ENCODE measurements around the gene SLC37A1.

SLC37A1 gene

GRCh38 chr21:42465803-42466127 lies 47.9 kb upstream of the SLC37A1 start:
- DNase-seq (ENCODE audit: low read depth in 1 of 2, low spot score in 1 of 2): no peak
- no peak overlapping the region for H3K4me3 ChIP-seq (replicated peaks; ENCODE audit: insufficient read depth, low read length)

GRCh38 chr21:42466700-42467099 lies 47.0 kb upstream of the SLC37A1 start:
- TF ChIP-seq, protein P1, sequence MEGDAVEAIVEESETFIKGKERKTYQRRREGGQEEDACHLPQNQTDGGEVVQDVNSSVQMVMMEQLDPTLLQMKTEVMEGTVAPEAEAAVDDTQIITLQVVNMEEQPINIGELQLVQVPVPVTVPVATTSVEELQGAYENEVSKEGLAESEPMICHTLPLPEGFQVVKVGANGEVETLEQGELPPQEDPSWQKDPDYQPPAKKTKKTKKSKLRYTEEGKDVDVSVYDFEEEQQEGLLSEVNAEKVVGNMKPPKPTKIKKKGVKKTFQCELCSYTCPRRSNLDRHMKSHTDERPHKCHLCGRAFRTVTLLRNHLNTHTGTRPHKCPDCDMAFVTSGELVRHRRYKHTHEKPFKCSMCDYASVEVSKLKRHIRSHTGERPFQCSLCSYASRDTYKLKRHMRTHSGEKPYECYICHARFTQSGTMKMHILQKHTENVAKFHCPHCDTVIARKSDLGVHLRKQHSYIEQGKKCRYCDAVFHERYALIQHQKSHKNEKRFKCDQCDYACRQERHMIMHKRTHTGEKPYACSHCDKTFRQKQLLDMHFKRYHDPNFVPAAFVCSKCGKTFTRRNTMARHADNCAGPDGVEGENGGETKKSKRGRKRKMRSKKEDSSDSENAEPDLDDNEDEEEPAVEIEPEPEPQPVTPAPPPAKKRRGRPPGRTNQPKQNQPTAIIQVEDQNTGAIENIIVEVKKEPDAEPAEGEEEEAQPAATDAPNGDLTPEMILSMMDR (IDR thresholded peaks at IDR 0.05; ENCODE audit: insufficient read depth, low read length): no peak
- TF ChIP-seq POLR2AphosphoS5 (IDR thresholded peaks at IDR 0.05; ENCODE audit: low read depth): no peak
- TF ChIP-seq, protein P2, sequence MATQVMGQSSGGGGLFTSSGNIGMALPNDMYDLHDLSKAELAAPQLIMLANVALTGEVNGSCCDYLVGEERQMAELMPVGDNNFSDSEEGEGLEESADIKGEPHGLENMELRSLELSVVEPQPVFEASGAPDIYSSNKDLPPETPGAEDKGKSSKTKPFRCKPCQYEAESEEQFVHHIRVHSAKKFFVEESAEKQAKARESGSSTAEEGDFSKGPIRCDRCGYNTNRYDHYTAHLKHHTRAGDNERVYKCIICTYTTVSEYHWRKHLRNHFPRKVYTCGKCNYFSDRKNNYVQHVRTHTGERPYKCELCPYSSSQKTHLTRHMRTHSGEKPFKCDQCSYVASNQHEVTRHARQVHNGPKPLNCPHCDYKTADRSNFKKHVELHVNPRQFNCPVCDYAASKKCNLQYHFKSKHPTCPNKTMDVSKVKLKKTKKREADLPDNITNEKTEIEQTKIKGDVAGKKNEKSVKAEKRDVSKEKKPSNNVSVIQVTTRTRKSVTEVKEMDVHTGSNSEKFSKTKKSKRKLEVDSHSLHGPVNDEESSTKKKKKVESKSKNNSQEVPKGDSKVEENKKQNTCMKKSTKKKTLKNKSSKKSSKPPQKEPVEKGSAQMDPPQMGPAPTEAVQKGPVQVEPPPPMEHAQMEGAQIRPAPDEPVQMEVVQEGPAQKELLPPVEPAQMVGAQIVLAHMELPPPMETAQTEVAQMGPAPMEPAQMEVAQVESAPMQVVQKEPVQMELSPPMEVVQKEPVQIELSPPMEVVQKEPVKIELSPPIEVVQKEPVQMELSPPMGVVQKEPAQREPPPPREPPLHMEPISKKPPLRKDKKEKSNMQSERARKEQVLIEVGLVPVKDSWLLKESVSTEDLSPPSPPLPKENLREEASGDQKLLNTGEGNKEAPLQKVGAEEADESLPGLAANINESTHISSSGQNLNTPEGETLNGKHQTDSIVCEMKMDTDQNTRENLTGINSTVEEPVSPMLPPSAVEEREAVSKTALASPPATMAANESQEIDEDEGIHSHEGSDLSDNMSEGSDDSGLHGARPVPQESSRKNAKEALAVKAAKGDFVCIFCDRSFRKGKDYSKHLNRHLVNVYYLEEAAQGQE (IDR thresholded peaks at IDR 0.05; ENCODE audit: insufficient replicate concordance, low read depth): no peak
- no peak overlapping the region for H3K27ac ChIP-seq (replicated peaks)
- DNase-seq (ENCODE audit: low read depth in 1 of 2, low spot score in 1 of 2): no peak
- no peak overlapping the region for H3K4me3 ChIP-seq (replicated peaks; ENCODE audit: insufficient read depth, low read length)
- peaks cover 2% of the 10 kb centered on the region for H3K27me3 ChIP-seq (ENCODE audit: insufficient read depth, poor library complexity, severe bottlenecking)

More at GRCh38 chr21:42465803-42466127, 47.9 kb upstream of the SLC37A1 start:
- TF ChIP-seq GABPA (IDR thresholded peaks at IDR 0.05; ENCODE audit: low read depth) (no peak), SPI1 (IDR thresholded peaks at IDR 0.05; ENCODE audit: borderline replicate concordance, low read depth) (no peak), POLR2AphosphoS5 (IDR thresholded peaks at IDR 0.05; ENCODE audit: low read depth) (no peak)
- TF ChIP-seq, protein P2 (IDR thresholded peaks at IDR 0.05; ENCODE audit: insufficient replicate concordance, low read depth): no peak
- TF ChIP-seq, protein P1 (IDR thresholded peaks at IDR 0.05; ENCODE audit: insufficient read depth, low read length): no peak
- H3K27ac ChIP-seq (replicated peaks): peak overlapping the region; percentile 44
- H3K27me3 ChIP-seq (ENCODE audit: insufficient read depth, poor library complexity, severe bottlenecking): peaks cover 2% of the 10 kb centered on the region

DNA sequence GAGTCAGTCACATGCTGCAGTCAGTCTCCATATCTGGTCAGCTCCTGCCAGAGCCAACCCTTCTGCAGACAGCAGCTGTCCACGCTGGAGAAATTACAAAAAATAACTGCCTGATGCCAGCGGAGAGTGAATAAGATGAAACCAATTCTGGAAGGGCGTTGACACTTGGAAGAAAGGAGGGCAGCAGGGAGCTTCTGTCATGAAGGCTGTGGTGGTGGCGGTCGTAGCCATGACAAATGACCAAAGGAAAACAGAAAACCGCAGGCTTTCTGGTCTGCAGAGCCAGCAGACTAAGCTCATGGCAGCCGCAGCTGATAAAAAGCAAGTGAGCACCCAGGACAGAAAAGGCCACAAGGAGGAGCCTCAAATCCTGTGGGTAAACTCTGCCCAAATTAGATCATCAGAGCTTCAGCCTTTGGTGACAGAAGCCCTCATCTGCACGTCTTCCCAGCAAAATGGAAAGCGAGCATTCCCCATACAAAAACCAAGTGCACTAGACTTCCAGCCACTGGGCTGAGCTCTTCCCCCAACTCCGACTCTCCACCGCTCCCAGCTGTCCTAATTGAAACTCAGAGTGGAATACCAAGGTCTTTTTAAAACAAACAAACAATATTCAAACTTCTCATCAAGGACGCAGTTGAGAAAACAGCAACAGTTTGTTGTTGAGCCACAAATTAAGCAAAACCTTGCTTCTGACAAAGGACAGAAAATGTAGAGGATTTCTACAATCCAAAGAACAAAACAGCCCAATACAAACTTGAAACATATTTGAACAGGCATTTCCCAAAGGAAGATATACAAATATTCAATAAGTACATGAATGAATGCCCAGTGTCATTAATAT lies 46.3 kb upstream of the SLC37A1 start:
- peak; percentile 20; the same call in 1 of the 2 replicates for TF ChIP-seq POLR2AphosphoS5 (IDR thresholded peaks at IDR 0.05; ENCODE audit: low read depth)
- no peak for TF ChIP-seq SPI1 (IDR thresholded peaks at IDR 0.05; ENCODE audit: borderline replicate concordance, low read depth)
- TF ChIP-seq GABPA (IDR thresholded peaks at IDR 0.05; ENCODE audit: low read depth): no peak
- TF ChIP-seq, protein P2 (IDR thresholded peaks at IDR 0.05; ENCODE audit: insufficient replicate concordance, low read depth): no peak
- TF ChIP-seq, protein P1 (IDR thresholded peaks at IDR 0.05; ENCODE audit: insufficient read depth, low read length): peak; percentile 9
- no peak overlapping the region for H3K27ac ChIP-seq (replicated peaks)
- H3K27me3 ChIP-seq (ENCODE audit: insufficient read depth, poor library complexity, severe bottlenecking): peaks cover 2% of the 10 kb centered on the region
- peak in 1 of 2 experiments; percentile 67 for DNase-seq (ENCODE audit: low read depth in 1 of 2, low spot score in 1 of 2)
- H3K4me3 ChIP-seq (replicated peaks; ENCODE audit: insufficient read depth, low read length): no peak overlapping the region
